ENCODE measurements around the gene NDFIP1.

DNA sequence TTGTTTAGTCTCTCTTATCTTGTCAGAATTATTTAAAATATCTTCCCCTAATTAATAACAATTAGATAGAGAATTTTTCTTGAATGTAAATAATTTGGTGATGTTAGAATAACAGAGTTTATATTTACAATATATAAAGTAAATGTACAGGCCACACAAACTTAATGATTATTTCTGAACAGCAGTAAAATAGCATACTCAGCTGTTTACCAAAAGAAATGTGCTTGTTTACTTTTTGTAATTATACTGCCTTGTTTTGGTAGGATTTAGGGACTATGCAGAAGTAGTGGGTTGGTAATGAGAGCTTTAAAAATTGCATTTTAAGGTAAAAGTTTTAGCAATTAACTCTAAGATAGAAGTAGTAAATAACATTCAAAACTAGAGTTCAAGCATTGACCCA lies 17.4 kb downstream of the NDFIP1 start:
- TF ChIP-seq, protein P1, sequence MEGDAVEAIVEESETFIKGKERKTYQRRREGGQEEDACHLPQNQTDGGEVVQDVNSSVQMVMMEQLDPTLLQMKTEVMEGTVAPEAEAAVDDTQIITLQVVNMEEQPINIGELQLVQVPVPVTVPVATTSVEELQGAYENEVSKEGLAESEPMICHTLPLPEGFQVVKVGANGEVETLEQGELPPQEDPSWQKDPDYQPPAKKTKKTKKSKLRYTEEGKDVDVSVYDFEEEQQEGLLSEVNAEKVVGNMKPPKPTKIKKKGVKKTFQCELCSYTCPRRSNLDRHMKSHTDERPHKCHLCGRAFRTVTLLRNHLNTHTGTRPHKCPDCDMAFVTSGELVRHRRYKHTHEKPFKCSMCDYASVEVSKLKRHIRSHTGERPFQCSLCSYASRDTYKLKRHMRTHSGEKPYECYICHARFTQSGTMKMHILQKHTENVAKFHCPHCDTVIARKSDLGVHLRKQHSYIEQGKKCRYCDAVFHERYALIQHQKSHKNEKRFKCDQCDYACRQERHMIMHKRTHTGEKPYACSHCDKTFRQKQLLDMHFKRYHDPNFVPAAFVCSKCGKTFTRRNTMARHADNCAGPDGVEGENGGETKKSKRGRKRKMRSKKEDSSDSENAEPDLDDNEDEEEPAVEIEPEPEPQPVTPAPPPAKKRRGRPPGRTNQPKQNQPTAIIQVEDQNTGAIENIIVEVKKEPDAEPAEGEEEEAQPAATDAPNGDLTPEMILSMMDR (IDR thresholded peaks at IDR 0.05 in 4 of 5, conservative IDR thresholded peaks at IDR 0.05 in 1 of 5): no peak
- no peak for TF ChIP-seq POLR2A (IDR thresholded peaks at IDR 0.05)
